PC-3 (cell line): ENCODE data around the gene CLNK. TPM values are rescaled to one million over a fixed set of nuclear protein-coding genes. Genes with fewer than 3 reads are reported as not detected.
A peak's percentile ranks its signal among the peaks of the same experiment; 100 is the strongest.

ENCODE experiments used
- ATAC-seq: fragments of 200-7000 bp; cut with Tn5 transposase; 2 replicates; pipeline ENCODE4 v1.9.1; 2020; ENCODE audit warnings: mild to moderate bottlenecking, moderate library complexity
- BruUV-seq: library from RNA; stranded (reverse); fragments of 400-500 nt; replicated peaks from 2 replicates; lab custom pipeline; 2021; lab: Mats Ljungman, UMichigan
- CTCF ChIA-PET: fragments of 300-600 bp; sonication (Branson Sonifier 250); formaldehyde crosslinking; loops from one replicate; lab custom pipeline; 2022; ENCODE audit warnings: antibody characterized with exemption; lab: Charles Lee
- POLR2A ChIA-PET: fragments of 300-600 bp; sonication (Branson Sonifier 250); formaldehyde crosslinking; loops from one replicate; lab custom pipeline; 2022; ENCODE audit warnings: antibody characterized with exemption; ENCODE audit not compliant: unreplicated experiment; lab: Charles Lee
- DNase-seq: peaks from one replicate; pipeline ENCODE4 v3.0.0-alpha.2; 2015
- H2AFZ ChIP-seq: fragments of 300-600 bp; sonication (generic); 2 replicates; pipeline ENCODE4 v1.6.0; 2016; ENCODE audit warnings: antibody characterized with exemption, low read length
- H3F3A ChIP-seq: fragments of 300-600 bp; sonication (generic); one replicate; pipeline ENCODE4 v1.6.0; 2017; ENCODE audit warnings: antibody characterized with exemption, low read length, control low read depth, mild to moderate bottlenecking; ENCODE audit not compliant: unreplicated experiment
- H3K27ac ChIP-seq: fragments of 300-600 bp; sonication (generic); 2 replicates; pipeline ENCODE4 v1.5.1; 2016; ENCODE audit warnings: mild to moderate bottlenecking, low read length
- H3K27me3 ChIP-seq: fragments of 300-600 bp; sonication (generic); 2 replicates; pipeline ENCODE4 v1.6.1; 2016; ENCODE audit warnings: low read length, mixed read lengths
- H3K36me3 ChIP-seq: fragments of 300-600 bp; sonication (generic); 2 replicates; pipeline ENCODE4 v1.6.1; 2016; ENCODE audit warnings: low read depth, mixed run types, low read length, mixed read lengths
- H3K4me1 ChIP-seq: fragments of 300-600 bp; sonication (generic); 2 replicates; pipeline ENCODE4 v1.5.1; 2016; ENCODE audit warnings: low read length; ENCODE audit not compliant: insufficient read depth
- H3K4me2 ChIP-seq: fragments of 300-600 bp; sonication (generic); 2 replicates; pipeline ENCODE4 v1.6.0; 2016; ENCODE audit warnings: low read length
- H3K4me3 ChIP-seq: fragments of 300-600 bp; sonication (generic); 2 replicates; pipeline ENCODE4 v1.5.1; 2016; ENCODE audit warnings: mild to moderate bottlenecking, low read length, mixed read lengths
- H3K79me2 ChIP-seq: fragments of 300-600 bp; sonication (generic); 2 replicates; pipeline ENCODE4 v1.6.1; 2017; ENCODE audit warnings: low read length, mixed read lengths
- H3K9ac ChIP-seq: fragments of 300-600 bp; sonication (generic); 2 replicates; pipeline ENCODE4 v1.6.0; 2016; ENCODE audit warnings: mild to moderate bottlenecking, low read length
- H3K9me2 ChIP-seq: fragments of 300-600 bp; sonication (generic); replicated peaks from 2 replicates; pipeline ENCODE4 v1.6.1; 2016; ENCODE audit warnings: mixed run types, low read length, mixed read lengths
- H3K9me3 ChIP-seq: fragments of 300-600 bp; sonication (generic); 2 replicates; pipeline ENCODE4 v1.6.1; 2016; ENCODE audit warnings: low read length, mixed read lengths
- H4K20me1 ChIP-seq: fragments of 300-600 bp; sonication (generic); 2 replicates; pipeline ENCODE4 v1.6.1; 2016; ENCODE audit warnings: low read length, mixed read lengths
- EZH2 ChIP-seq: fragments of 300-600 bp; sonication (generic); IDR thresholded peaks from one replicate; pipeline ENCODE4 v1.6.1; 2017; ENCODE audit warnings: antibody characterized with exemption, mild to moderate bottlenecking, low read length; ENCODE audit not compliant: unreplicated experiment
- EZH2phosphoT487 ChIP-seq: fragments of 300-600 bp; sonication (generic); IDR thresholded peaks from 2 replicates; pipeline ENCODE4 v1.6.1; 2018; ENCODE audit warnings: mild to moderate bottlenecking, antibody characterized with exemption, low read length, borderline replicate concordance
- intact Hi-C: fragments of 100-400 bp; cut with micrococcal nuclease; formaldehyde crosslinking; loops from 2 replicates; pipeline ENCODE4 v1.9.0; 2023
- total RNA-seq: library from RNA; depleted of rRNA; stranded (reverse); fragments of >200 nt; gene quantifications from 2 replicates; pipeline ENCODE4 v1.2.3, GENCODE V29; 2014
- TF ChIP-seq, protein P1 (sequence below): fragments of 300-600 bp; sonication (generic); conservative IDR thresholded peaks from 2 replicates; pipeline ENCODE4 v1.5.1; 2017; ENCODE audit warnings: antibody characterized with exemption, low read depth, mild to moderate bottlenecking, low read length

Gene CLNK
- total RNA-seq, 1 experiment from 2014 or later: not detected

DNA sequence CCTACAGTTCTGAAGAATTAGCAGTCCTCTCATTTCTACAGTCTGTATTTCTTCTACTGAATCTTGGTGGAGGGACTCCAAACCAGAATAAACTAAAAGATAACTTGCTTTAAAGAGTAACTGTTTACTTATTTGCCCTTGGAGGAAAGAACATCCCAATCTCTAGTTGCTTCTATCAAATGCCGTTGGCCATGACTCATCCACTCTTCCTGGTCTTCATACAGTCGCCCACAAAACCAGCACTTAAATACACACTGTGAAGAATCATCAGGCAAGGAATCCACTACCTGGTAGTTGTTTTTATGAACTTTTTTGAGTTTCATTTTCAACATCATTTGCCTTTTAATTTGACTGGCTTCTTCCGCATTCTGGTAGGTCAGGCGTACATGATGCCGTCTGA, 241.6 kb downstream of the CLNK start:
- no TSS peak for BruUV-seq
- intact Hi-C loops: no loop called here
- CTCF ChIA-PET: no interaction called here

DNA sequence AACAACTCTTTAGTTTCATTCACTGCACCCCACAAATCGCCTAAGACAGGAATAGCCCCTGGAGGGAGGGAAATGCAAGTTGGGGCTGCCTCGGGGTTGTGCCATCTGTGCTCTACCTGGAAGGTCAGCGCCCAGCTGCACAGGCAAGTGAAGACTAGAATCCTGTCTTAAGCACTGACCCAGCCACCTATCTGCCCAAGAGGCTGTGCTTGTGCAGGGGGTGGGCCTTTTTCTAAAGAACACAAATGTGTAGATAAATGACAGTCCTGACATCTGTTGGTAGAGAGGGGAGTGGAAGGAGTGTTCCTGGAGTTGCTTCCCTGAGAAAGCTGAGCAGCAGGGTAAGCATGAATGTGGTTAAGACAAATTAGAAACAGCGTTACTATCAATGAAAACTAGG, 243.1 kb downstream of the CLNK start:
- Histone ChIP-seq H3K27me3 (no peaks in the 10 kb centered on the region), H3K36me3 (peaks cover 23% of the 10 kb centered on the region), H3K27ac (no peak overlapping the region), H4K20me1 (no peaks in the 10 kb centered on the region; the same call in 1 of the 2 replicates), H2AFZ (no peak overlapping the region), H3K4me2 (no peak overlapping the region), H3K4me3 (no peak overlapping the region), H3K79me2 (no peaks in the 10 kb centered on the region), H3K9me3 (no peaks in the 10 kb centered on the region), H3F3A (no peaks in the 10 kb centered on the region), H3K9ac (no peak overlapping the region), H3K9me2 (no peaks in the 10 kb centered on the region), H3K4me1 (no peaks in the 10 kb centered on the region)
- CTCF ChIA-PET: no interaction called here
- BruUV-seq: no TSS peak
- DNase-seq (no peak), ATAC-seq (no peak)
- POLR2A ChIA-PET: no interaction called here
- intact Hi-C loops: no loop called here
- TF ChIP-seq EZH2phosphoT487: no peak
- TF ChIP-seq EZH2: no peak
- TF ChIP-seq, protein P1, sequence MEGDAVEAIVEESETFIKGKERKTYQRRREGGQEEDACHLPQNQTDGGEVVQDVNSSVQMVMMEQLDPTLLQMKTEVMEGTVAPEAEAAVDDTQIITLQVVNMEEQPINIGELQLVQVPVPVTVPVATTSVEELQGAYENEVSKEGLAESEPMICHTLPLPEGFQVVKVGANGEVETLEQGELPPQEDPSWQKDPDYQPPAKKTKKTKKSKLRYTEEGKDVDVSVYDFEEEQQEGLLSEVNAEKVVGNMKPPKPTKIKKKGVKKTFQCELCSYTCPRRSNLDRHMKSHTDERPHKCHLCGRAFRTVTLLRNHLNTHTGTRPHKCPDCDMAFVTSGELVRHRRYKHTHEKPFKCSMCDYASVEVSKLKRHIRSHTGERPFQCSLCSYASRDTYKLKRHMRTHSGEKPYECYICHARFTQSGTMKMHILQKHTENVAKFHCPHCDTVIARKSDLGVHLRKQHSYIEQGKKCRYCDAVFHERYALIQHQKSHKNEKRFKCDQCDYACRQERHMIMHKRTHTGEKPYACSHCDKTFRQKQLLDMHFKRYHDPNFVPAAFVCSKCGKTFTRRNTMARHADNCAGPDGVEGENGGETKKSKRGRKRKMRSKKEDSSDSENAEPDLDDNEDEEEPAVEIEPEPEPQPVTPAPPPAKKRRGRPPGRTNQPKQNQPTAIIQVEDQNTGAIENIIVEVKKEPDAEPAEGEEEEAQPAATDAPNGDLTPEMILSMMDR: no peak

More for the DNA sequence above, 241.6 kb downstream of the CLNK start:
- POLR2A ChIA-PET: no interaction called here
- Histone ChIP-seq H3K9me2 (no peaks in the 10 kb centered on the region), H3K9me3 (no peaks in the 10 kb centered on the region), H2AFZ (no peak overlapping the region), H3F3A (no peaks in the 10 kb centered on the region), H3K4me2 (no peak overlapping the region), H3K79me2 (no peaks in the 10 kb centered on the region), H4K20me1 (no peaks in the 10 kb centered on the region; the same call in 1 of the 2 replicates), H3K36me3 (peaks cover 24% of the 10 kb centered on the region), H3K4me1 (no peaks in the 10 kb centered on the region), H3K27me3 (no peaks in the 10 kb centered on the region), H3K4me3 (no peak overlapping the region), H3K9ac (no peak overlapping the region), H3K27ac (no peak overlapping the region)
- TF ChIP-seq, protein P1: no peak
- no peak for TF ChIP-seq EZH2
- no peak for TF ChIP-seq EZH2phosphoT487
- DNase-seq (peak; percentile 8), ATAC-seq (no peak)

DNA sequence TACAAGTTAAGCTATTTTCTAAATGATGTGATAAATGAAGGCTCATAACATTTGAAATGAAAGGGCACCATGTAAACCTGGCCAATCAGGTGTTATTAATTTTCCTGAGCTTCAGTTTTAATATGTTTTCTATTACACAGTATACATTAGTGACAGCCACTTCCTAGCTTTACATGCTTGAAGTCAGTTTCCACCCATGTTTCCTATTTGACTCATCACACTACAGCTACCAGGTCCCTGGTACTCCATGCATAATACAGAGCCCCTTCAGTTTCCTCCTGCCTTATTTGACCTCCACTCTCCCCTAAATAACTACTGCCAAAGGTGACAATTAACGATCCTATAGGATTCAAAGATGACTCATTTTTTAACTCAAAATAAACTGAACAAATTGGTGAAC, 245.6 kb downstream of the CLNK start:
- CTCF ChIA-PET: no interaction called here
- no peak for DNase-seq
- TF ChIP-seq, protein P1: no peak
- TF ChIP-seq EZH2 (no peak), EZH2phosphoT487 (no peak)

More for the DNA sequence above, 245.6 kb downstream of the CLNK start:
- no peaks in the 10 kb centered on the region for H3K79me2 ChIP-seq
- no peaks in the 10 kb centered on the region for H3K27me3 ChIP-seq
- H3K4me2 ChIP-seq: no peak overlapping the region
- H2AFZ ChIP-seq: no peak overlapping the region
- no peak for ATAC-seq
- no peaks in the 10 kb centered on the region for H3K9me2 ChIP-seq
- no peak overlapping the region for H3K9ac ChIP-seq
- no peaks in the 10 kb centered on the region for H3K9me3 ChIP-seq
- no peaks in the 10 kb centered on the region for H3F3A ChIP-seq
- no TSS peak for BruUV-seq
- no peaks in the 10 kb centered on the region for H3K4me1 ChIP-seq
- H4K20me1 ChIP-seq: no peaks in the 10 kb centered on the region; the same call in 1 of the 2 replicates
- H3K27ac ChIP-seq: no peak overlapping the region
- H3K4me3 ChIP-seq: no peak overlapping the region
- POLR2A ChIA-PET: no interaction called here
- no peaks in the 10 kb centered on the region for H3K36me3 ChIP-seq
- intact Hi-C loops: no loop called here
